IgD-negative memory B cell (primary cell): ENCODE results near the gene LMLN. TPM values are rescaled to one million over a fixed set of nuclear protein-coding genes. Genes with fewer than 3 reads are reported as not detected.
A peak's percentile ranks its signal among the peaks of the same experiment; 100 is the strongest.

Experiments
- H3K27ac Mint-ChIP-seq, 3 donors: one replicate each; pipeline ENCODE4 v1.8.0; 2020 to 2022; ENCODE audit warnings: mild to moderate bottlenecking in 3 of 3, mixed read lengths in 3 of 3, moderate library complexity in 1 of 3
- H3K27me3 Mint-ChIP-seq: one replicate; pipeline ENCODE4 v1.8.0; 2021; ENCODE audit warnings: mixed read lengths
- H3K36me3 Mint-ChIP-seq: one replicate; pipeline ENCODE4 v1.8.0; 2020; ENCODE audit warnings: mild to moderate bottlenecking, mixed read lengths
- H3K4me1 Mint-ChIP-seq, 3 donors: one replicate each; pipeline ENCODE4 v1.8.0; 2020 to 2022; ENCODE audit warnings: mixed read lengths in 3 of 3, mild to moderate bottlenecking in 1 of 3
- H3K4me3 Mint-ChIP-seq, 4 donors: one replicate each; pipeline ENCODE4 v1.8.0; 2020 to 2022; ENCODE audit warnings: mild to moderate bottlenecking in 4 of 4, mixed read lengths in 4 of 4, moderate library complexity in 3 of 4
- H3K9me3 Mint-ChIP-seq, 3 donors: one replicate each; pipeline ENCODE4 v1.8.0; 2020 to 2021; ENCODE audit warnings: mixed read lengths in 3 of 3, mild to moderate bottlenecking in 1 of 3
- polyA plus RNA-seq: library from polyadenylated mRNA; unstranded; fragments of 300-500 nt; fragmentation: Illumina TruSeq; gene quantifications from one replicate; pipeline ENCODE4 v1.2.3, GENCODE V29; 2021

Gene LMLN
- polyA plus RNA-seq, 1 donor from 2014 or later = 1.3 TPM

GRCh38 chr3:197970588-197970987, 10.6 kb downstream of the LMLN start:
- Mint-ChIP-seq H3K27me3 (no peaks in the 10 kb centered on the region), H3K9me3 (peaks cover 2 to 13% (median 4%) of the 10 kb centered on the region in 3 donors), H3K27ac (no peak overlapping the region), H3K4me1 (peaks cover 0 to 3% (median 0%) of the 10 kb centered on the region in 3 donors), H3K36me3 (peaks cover 7% of the 10 kb centered on the region), H3K4me3 (no peak overlapping the region)

- Mint-ChIP-seq H3K4me1 (peaks cover 0 to 3% (median 0%) of the 10 kb centered on the region in 3 donors), H3K27me3 (no peaks in the 10 kb centered on the region), H3K36me3 (peaks cover 10% of the 10 kb centered on the region), H3K4me3 (no peak overlapping the region), H3K9me3 (peaks cover 0 to 9% (median 0%) of the 10 kb centered on the region in 3 donors), H3K27ac (no peak overlapping the region)
Observed at GRCh38 chr3:197974016-197974415, 14.0 kb downstream of the LMLN start.

GRCh38 chr3:197975311-197975710, 15.3 kb downstream of the LMLN start:
- Mint-ChIP-seq H3K9me3 (peaks cover 0 to 9% (median 0%) of the 10 kb centered on the region in 3 donors), H3K27me3 (no peaks in the 10 kb centered on the region), H3K4me3 (no peak overlapping the region), H3K36me3 (peaks cover 10% of the 10 kb centered on the region), H3K27ac (no peak overlapping the region), H3K4me1 (peaks cover 0 to 3% (median 0%) of the 10 kb centered on the region in 3 donors)

- Mint-ChIP-seq H3K4me1 (peaks cover 3 to 9% (median 6%) of the 10 kb centered on the region in 3 donors), H3K27me3 (no peaks in the 10 kb centered on the region), H3K4me3 (no peak overlapping the region), H3K36me3 (peaks cover 3% of the 10 kb centered on the region), H3K9me3 (no peaks in the 10 kb centered on the region), H3K27ac (peak overlapping the region in 1 of 3 donors; percentile 14)
Observed at GRCh38 chr3:197983076-197983475, 23.1 kb downstream of the LMLN start.

- Mint-ChIP-seq H3K36me3 (peaks cover 5% of the 10 kb centered on the region), H3K27ac (no peak overlapping the region), H3K4me3 (no peak overlapping the region), H3K4me1 (peaks cover 0 to 2% (median 0%) of the 10 kb centered on the region in 3 donors), H3K9me3 (no peaks in the 10 kb centered on the region), H3K27me3 (no peaks in the 10 kb centered on the region)
Observed at GRCh38 chr3:197989651-197990050, 29.6 kb downstream of the LMLN start.

- H3K4me1 Mint-ChIP-seq = peaks cover 0 to 2% (median 0%) of the 10 kb centered on the region in 3 donors
- peaks cover 0 to 4% (median 2%) of the 10 kb centered on the region in 3 donors for H3K9me3 Mint-ChIP-seq
- no peaks in the 10 kb centered on the region for H3K27me3 Mint-ChIP-seq
- no peak overlapping the region for H3K27ac Mint-ChIP-seq
- H3K36me3 Mint-ChIP-seq = peaks cover 8% of the 10 kb centered on the region
- H3K4me3 Mint-ChIP-seq = no peak overlapping the region
Observed at GRCh38 chr3:197994736-197995135, 34.7 kb downstream of the LMLN start.

GRCh38 chr3:197996855-197997254, 36.8 kb downstream of the LMLN start:
- H3K4me1 Mint-ChIP-seq = peaks cover 0 to 2% (median 0%) of the 10 kb centered on the region in 3 donors
- peaks cover 0 to 4% (median 2%) of the 10 kb centered on the region in 3 donors for H3K9me3 Mint-ChIP-seq
- H3K27me3 Mint-ChIP-seq = no peaks in the 10 kb centered on the region
- H3K36me3 Mint-ChIP-seq = peaks cover 8% of the 10 kb centered on the region
- no peak overlapping the region for H3K4me3 Mint-ChIP-seq
- no peak overlapping the region for H3K27ac Mint-ChIP-seq

- Mint-ChIP-seq H3K27me3 (no peaks in the 10 kb centered on the region), H3K36me3 (peaks cover 7% of the 10 kb centered on the region), H3K4me1 (peaks cover 0 to 2% (median 0%) of the 10 kb centered on the region in 3 donors), H3K4me3 (no peak overlapping the region), H3K27ac (no peak overlapping the region), H3K9me3 (peaks cover 0 to 4% (median 2%) of the 10 kb centered on the region in 3 donors)
Observed at GRCh38 chr3:197997936-197998335, 37.9 kb downstream of the LMLN start.

- no peaks in the 10 kb centered on the region for H3K9me3 Mint-ChIP-seq
- H3K4me1 Mint-ChIP-seq = no peaks in the 10 kb centered on the region
- H3K36me3 Mint-ChIP-seq = peaks cover 4% of the 10 kb centered on the region
- no peak overlapping the region for H3K4me3 Mint-ChIP-seq
- H3K27ac Mint-ChIP-seq = peak overlapping the region in 1 of 3 donors; percentile 58
- no peaks in the 10 kb centered on the region for H3K27me3 Mint-ChIP-seq
Observed at GRCh38 chr3:198017090-198017489, 57.1 kb downstream of the LMLN start.

- Mint-ChIP-seq H3K4me3 (no peak overlapping the region), H3K27me3 (no peaks in the 10 kb centered on the region)
Observed at GRCh38 chr3:198018416-198018815, 58.4 kb downstream of the LMLN start.

GRCh38 chr3:198019115-198019514, 59.1 kb downstream of the LMLN start:
- Mint-ChIP-seq H3K9me3 (no peaks in the 10 kb centered on the region), H3K4me3 (no peak overlapping the region), H3K36me3 (peaks cover 4% of the 10 kb centered on the region), H3K4me1 (no peaks in the 10 kb centered on the region), H3K27ac (no peak overlapping the region), H3K27me3 (no peaks in the 10 kb centered on the region)

More at GRCh38 chr3:198018416-198018815, 58.4 kb downstream of the LMLN start:
- Mint-ChIP-seq H3K4me1 (no peaks in the 10 kb centered on the region), H3K9me3 (no peaks in the 10 kb centered on the region), H3K36me3 (peaks cover 4% of the 10 kb centered on the region), H3K27ac (no peak overlapping the region)

GRCh38 chr3:198021320-198021719, 61.3 kb downstream of the LMLN start:
- Mint-ChIP-seq H3K9me3 (no peaks in the 10 kb centered on the region), H3K36me3 (peaks cover 4% of the 10 kb centered on the region), H3K4me1 (no peaks in the 10 kb centered on the region), H3K4me3 (no peak overlapping the region), H3K27me3 (no peaks in the 10 kb centered on the region), H3K27ac (no peak overlapping the region)

- H3K4me1 Mint-ChIP-seq = no peaks in the 10 kb centered on the region
- H3K27me3 Mint-ChIP-seq = no peaks in the 10 kb centered on the region
- H3K36me3 Mint-ChIP-seq = peaks cover 3% of the 10 kb centered on the region
- no peaks in the 10 kb centered on the region for H3K9me3 Mint-ChIP-seq
- no peak overlapping the region for H3K27ac Mint-ChIP-seq
- H3K4me3 Mint-ChIP-seq = no peak overlapping the region
Observed at GRCh38 chr3:198022604-198023003, 62.6 kb downstream of the LMLN start.

- peaks cover 9% of the 10 kb centered on the region for H3K36me3 Mint-ChIP-seq
- no peak overlapping the region for H3K27ac Mint-ChIP-seq
- no peaks in the 10 kb centered on the region for H3K4me1 Mint-ChIP-seq
- peaks cover 0 to 3% (median 0%) of the 10 kb centered on the region in 3 donors for H3K9me3 Mint-ChIP-seq
- H3K27me3 Mint-ChIP-seq = no peaks in the 10 kb centered on the region
- no peak overlapping the region for H3K4me3 Mint-ChIP-seq
Observed at GRCh38 chr3:198025644-198026043, 65.6 kb downstream of the LMLN start.

- no peak overlapping the region for H3K27ac Mint-ChIP-seq
- no peaks in the 10 kb centered on the region for H3K4me1 Mint-ChIP-seq
- H3K4me3 Mint-ChIP-seq = no peak overlapping the region
- H3K9me3 Mint-ChIP-seq = peaks cover 0 to 3% (median 0%) of the 10 kb centered on the region in 3 donors
- no peaks in the 10 kb centered on the region for H3K27me3 Mint-ChIP-seq
- H3K36me3 Mint-ChIP-seq = peaks cover 9% of the 10 kb centered on the region
Observed at GRCh38 chr3:198026620-198027019, 66.6 kb downstream of the LMLN start.

GRCh38 chr3:198027045-198027798, 67.2 kb downstream of the LMLN start:
- Mint-ChIP-seq H3K27me3 (no peaks in the 10 kb centered on the region), H3K36me3 (peaks cover 6% of the 10 kb centered on the region), H3K9me3 (peaks cover 0 to 3% (median 0%) of the 10 kb centered on the region in 3 donors), H3K4me3 (no peak overlapping the region), H3K27ac (peak overlapping the region in 1 of 3 donors; percentile 41), H3K4me1 (no peaks in the 10 kb centered on the region)
